ENCODE data around the gene MGAT3.

MGAT3 gene

DNA sequence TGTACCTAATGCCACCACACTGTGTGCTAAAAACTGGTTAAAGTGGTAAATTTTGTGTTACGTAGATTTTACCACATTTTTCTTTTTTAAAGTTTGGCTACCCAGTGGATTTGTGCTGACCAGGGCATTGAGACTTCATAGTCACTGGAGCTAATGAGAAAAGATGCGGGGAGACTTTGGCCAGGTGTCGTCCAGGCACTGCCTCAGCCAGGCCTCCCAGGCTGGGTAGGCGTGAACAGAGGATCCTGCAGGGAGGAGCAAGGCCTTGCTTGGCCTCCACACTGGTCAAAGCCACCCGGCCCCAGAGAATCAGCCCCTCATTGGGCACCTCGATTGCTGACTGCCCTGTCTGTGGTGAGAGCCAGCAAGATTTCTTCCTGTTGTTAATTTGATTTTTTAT is 13.4 kb upstream of the MGAT3 start:
- no peak overlapping the region for H3K4me3 ChIP-seq (ENCODE audit: low read length)
- H3K27ac ChIP-seq (ENCODE audit: low read length), result no peak overlapping the region
- no peaks in the 10 kb centered on the region for H3K27me3 ChIP-seq (ENCODE audit: control insufficient read depth, insufficient read depth, low read length)
- H3K4me1 ChIP-seq (ENCODE audit: control insufficient read depth, low read depth, low read length), result no peaks in the 10 kb centered on the region
- H3K9ac ChIP-seq (ENCODE audit: low read length), result no peak overlapping the region
- no peaks in the 10 kb centered on the region for H3K9me3 ChIP-seq (ENCODE audit: control insufficient read depth, low read depth, low read length)
- H3K36me3 ChIP-seq (ENCODE audit: control insufficient read depth, low read depth, low read length), result no peaks in the 10 kb centered on the region

DNA sequence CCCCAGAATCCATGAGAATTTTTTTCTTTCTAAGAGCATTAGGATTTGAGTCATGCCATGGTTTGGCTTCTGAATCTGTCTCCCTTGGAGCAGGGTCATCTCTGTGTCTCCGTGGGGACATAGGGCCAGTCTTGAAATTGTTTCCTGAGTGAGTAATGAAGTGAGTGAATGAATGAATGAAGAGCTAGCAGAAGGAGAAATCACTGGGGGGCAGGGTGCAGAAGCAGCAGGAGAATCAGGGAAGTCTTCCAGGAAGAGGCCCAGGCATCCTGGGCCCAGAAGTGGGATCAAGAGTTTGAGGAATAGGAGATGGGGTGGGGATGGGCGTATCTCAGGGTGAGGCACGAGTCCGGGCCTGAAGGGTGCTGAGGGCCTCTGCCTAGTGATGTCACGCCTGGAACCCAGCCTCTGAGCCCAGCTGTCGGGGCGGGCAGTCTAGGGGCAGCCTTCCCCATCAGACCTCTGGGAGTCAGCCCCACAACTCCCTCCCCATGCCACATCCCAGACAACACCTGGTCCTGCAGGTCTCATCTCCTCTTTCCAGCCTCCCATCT is 12.5 kb upstream of the MGAT3 start:
- no peak overlapping the region for H3K9ac ChIP-seq (ENCODE audit: low read length)
- H3K36me3 ChIP-seq (ENCODE audit: control insufficient read depth, low read depth, low read length), result no peaks in the 10 kb centered on the region
- H3K27ac ChIP-seq (ENCODE audit: low read length), result no peak overlapping the region
- H3K27me3 ChIP-seq (ENCODE audit: control insufficient read depth, insufficient read depth, low read length), result no peaks in the 10 kb centered on the region
- H3K4me3 ChIP-seq (ENCODE audit: low read length), result no peak overlapping the region
- H3K4me1 ChIP-seq (ENCODE audit: control insufficient read depth, low read depth, low read length), result no peaks in the 10 kb centered on the region
- H3K9me3 ChIP-seq (ENCODE audit: control insufficient read depth, low read depth, low read length), result no peaks in the 10 kb centered on the region

DNA sequence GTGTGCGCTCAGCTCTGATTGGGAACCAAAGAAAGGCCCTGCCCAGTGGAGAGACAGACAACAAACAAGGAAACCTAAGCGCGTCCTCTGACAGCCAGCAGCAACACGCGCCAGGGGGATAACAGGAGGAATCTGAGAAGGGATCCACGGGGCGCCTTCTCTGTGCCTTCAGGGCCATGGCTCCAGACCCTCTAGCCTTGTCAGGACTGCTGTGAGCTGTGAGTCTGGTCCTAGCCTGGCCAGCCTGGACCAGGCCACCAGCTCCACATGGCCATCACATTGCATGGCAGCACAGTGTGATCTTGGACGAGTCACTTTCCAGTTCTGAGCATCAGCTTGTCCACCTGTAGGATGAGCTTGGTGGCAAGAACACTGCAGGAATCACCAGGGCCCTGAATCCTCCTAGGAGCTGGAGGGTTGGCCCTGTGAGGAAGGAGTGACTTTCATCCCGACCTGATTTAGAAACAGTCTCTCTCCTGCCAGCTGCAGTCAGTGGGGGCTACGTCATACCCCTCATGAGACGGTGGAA is 11.8 kb upstream of the MGAT3 start:
- H3K4me3 ChIP-seq (ENCODE audit: low read length), result no peak overlapping the region
- H3K27me3 ChIP-seq (ENCODE audit: control insufficient read depth, insufficient read depth, low read length), result no peaks in the 10 kb centered on the region
- H3K36me3 ChIP-seq (ENCODE audit: control insufficient read depth, low read depth, low read length), result no peaks in the 10 kb centered on the region
- H3K27ac ChIP-seq (ENCODE audit: low read length), result no peak overlapping the region
- H3K9me3 ChIP-seq (ENCODE audit: control insufficient read depth, low read depth, low read length), result no peaks in the 10 kb centered on the region
- no peak overlapping the region for H3K9ac ChIP-seq (ENCODE audit: low read length)
- no peaks in the 10 kb centered on the region for H3K4me1 ChIP-seq (ENCODE audit: control insufficient read depth, low read depth, low read length)

DNA sequence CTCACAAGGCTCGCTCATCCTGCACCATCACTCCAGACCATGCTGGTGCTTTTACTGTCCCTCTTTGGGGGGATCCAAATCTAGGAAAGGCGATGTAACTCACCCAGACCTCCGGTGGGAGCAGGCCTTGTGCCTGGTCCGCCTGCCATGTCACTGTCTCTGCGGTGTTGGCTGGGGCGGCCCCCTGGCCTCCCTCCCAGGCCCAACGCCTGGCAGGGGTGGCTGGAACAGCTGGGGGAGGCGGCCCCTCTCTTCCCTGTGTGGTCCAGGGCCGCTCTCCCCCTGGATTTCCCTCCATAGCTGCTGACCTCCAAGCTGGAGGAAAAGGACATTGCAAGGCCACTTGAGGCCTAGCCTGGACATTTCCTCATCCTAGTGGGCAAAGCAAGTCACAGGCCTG is 11.1 kb upstream of the MGAT3 start:
- no peak overlapping the region for H3K9ac ChIP-seq (ENCODE audit: low read length)
- H3K36me3 ChIP-seq (ENCODE audit: control insufficient read depth, low read depth, low read length), result no peaks in the 10 kb centered on the region
- H3K27me3 ChIP-seq (ENCODE audit: control insufficient read depth, insufficient read depth, low read length), result no peaks in the 10 kb centered on the region
- H3K4me1 ChIP-seq (ENCODE audit: control insufficient read depth, low read depth, low read length), result no peaks in the 10 kb centered on the region
- no peak overlapping the region for H3K27ac ChIP-seq (ENCODE audit: low read length)
- H3K9me3 ChIP-seq (ENCODE audit: control insufficient read depth, low read depth, low read length), result no peaks in the 10 kb centered on the region
- no peak overlapping the region for H3K4me3 ChIP-seq (ENCODE audit: low read length)

DNA sequence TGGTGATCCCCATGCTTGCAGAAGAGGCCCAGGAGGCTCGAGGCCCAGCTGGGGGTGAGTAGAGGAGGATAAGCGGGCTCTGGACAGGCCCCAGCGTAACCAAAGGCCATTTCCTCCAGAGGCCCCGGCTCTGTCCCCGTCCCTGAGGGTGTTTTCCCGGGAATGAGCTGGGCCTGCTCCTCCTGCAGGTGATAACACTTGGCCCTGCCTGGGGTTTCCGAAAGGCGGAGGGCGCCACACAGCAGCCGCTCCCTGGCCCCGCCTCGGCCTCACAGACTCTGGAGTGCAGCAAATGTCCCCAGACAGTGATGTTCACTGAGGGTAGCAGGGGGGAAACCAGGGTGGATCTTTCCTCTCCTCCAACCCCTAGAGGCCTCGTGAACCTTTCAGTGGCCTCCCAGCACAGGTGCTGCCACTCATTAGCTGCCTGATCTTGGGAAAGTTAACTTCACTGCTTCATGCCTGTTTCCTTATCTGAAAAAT is 10.5 kb upstream of the MGAT3 start:
- no peak overlapping the region for H3K4me3 ChIP-seq (ENCODE audit: low read length)
- no peak overlapping the region for H3K27ac ChIP-seq (ENCODE audit: low read length)
- no peaks in the 10 kb centered on the region for H3K27me3 ChIP-seq (ENCODE audit: control insufficient read depth, insufficient read depth, low read length)
- H3K36me3 ChIP-seq (ENCODE audit: control insufficient read depth, low read depth, low read length), result no peaks in the 10 kb centered on the region
- H3K9me3 ChIP-seq (ENCODE audit: control insufficient read depth, low read depth, low read length), result no peaks in the 10 kb centered on the region
- H3K4me1 ChIP-seq (ENCODE audit: control insufficient read depth, low read depth, low read length), result no peaks in the 10 kb centered on the region
- no peak overlapping the region for H3K9ac ChIP-seq (ENCODE audit: low read length)

DNA sequence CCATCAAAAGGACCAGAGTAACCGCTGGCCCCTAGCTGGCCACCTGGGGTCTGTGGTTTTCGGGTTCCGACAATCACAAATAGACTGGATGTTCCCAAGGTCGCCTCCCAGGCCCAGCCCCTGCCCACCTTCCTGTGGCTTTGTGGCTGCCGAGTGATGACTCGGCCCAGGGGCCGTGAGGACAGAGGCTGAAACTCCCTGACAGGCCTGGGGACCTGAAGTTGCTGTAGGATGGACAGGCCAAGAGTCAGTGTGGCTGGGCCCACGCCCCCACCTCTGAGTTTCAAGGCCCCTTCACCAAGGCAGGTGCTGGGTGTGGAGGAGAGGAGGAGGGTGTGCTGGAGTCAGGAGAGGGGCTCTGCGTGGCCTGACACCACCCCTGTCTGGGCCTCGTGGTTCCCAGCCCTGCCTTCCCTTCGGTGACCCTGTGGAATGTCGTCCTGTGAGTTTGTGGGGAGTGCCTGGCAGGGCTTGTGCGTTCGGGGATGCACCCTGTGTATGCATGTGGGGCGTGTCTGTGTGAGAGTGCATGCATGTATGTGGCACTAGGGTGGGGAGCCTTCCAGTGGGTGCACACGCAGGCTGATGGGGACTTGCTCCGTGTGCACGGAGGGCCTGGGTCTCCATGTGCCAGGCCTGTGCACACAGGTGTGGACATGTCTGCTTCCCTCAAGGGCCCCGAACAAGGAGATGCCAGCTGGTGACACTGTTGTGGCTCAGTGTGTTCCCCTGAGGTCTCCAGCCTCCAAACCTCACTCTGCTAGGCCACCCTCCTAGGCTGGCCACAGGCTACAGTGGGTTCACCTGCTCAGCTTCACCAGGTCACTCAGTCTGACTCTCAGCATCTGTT is 8.4 kb upstream of the MGAT3 start:
- H3K36me3 ChIP-seq (ENCODE audit: control insufficient read depth, low read depth, low read length), result no peaks in the 10 kb centered on the region
- no peaks in the 10 kb centered on the region for H3K9me3 ChIP-seq (ENCODE audit: control insufficient read depth, low read depth, low read length)
- H3K4me1 ChIP-seq (ENCODE audit: control insufficient read depth, low read depth, low read length), result no peaks in the 10 kb centered on the region
- no peak overlapping the region for H3K27ac ChIP-seq (ENCODE audit: low read length)
- no peak overlapping the region for H3K9ac ChIP-seq (ENCODE audit: low read length)
- no peak overlapping the region for H3K4me3 ChIP-seq (ENCODE audit: low read length)
- no peaks in the 10 kb centered on the region for H3K27me3 ChIP-seq (ENCODE audit: control insufficient read depth, insufficient read depth, low read length)

DNA sequence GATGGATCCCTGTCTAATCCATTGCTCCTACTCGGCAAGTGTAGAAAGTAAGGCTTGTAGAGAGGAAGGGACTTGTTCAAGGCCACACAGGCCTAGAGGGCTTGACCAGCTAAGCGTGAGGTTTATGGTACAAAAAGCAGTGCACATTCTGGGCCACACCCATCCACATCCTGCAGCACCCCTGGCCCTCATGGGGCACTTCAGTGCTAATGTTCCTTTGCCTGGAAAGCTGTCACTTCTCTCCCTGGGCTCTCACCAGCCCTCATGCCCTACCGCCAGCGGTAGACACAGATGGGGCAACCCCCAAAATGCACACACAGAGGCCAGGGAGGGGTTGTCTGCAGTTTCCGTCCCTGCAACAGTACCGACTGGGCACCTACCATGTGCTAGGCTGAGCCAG is 7.1 kb upstream of the MGAT3 start:
- peaks cover 9% of the 10 kb centered on the region for H3K4me1 ChIP-seq (ENCODE audit: control insufficient read depth, low read depth, low read length)
- no peak overlapping the region for H3K27ac ChIP-seq (ENCODE audit: low read length)
- no peak overlapping the region for H3K4me3 ChIP-seq (ENCODE audit: low read length)
- H3K9me3 ChIP-seq (ENCODE audit: control insufficient read depth, low read depth, low read length), result no peaks in the 10 kb centered on the region
- H3K36me3 ChIP-seq (ENCODE audit: control insufficient read depth, low read depth, low read length), result no peaks in the 10 kb centered on the region
- H3K9ac ChIP-seq (ENCODE audit: low read length), result no peak overlapping the region
- no peaks in the 10 kb centered on the region for H3K27me3 ChIP-seq (ENCODE audit: control insufficient read depth, insufficient read depth, low read length)

DNA sequence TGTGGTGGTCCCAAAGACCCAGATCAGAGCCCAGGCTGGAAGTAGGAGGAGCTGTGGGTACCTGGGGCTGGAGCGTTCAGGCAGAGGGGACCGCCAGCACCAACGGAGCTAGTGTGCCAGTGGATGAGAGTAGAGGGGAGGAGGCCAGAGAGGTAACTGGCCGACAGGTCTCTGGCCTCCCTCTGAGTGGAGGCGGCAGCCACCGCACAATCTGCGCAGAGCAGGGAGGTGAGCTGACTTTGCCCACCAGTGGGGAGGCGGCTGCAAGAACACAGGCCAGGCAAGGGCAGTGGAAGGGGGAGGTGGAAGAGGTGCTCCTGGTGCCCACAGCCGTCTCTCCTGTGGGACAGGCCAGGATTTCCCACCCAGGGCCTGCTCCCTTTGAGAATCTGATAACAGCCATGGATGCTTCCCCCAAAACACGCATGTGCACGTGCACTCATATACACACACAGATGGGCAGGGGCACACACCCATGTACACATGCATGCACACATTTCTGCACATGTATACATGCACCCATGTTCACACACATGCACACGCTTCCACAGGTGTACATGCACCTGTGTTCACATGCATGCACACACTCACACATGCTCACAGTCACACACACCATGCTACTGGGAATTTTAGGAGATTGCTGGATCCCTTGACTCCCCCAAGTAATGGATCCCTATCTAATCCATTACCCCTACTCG is 6.4 kb upstream of the MGAT3 start:
- Histone ChIP-seq H3K9ac (ENCODE audit: low read length) (no peak overlapping the region), H3K4me3 (ENCODE audit: low read length) (no peak overlapping the region), H3K4me1 (ENCODE audit: control insufficient read depth, low read depth, low read length) (peaks cover 12% of the 10 kb centered on the region), H3K27me3 (ENCODE audit: control insufficient read depth, insufficient read depth, low read length) (peaks cover under 1% of the 10 kb centered on the region), H3K27ac (ENCODE audit: low read length) (no peak overlapping the region), H3K9me3 (ENCODE audit: control insufficient read depth, low read depth, low read length) (no peaks in the 10 kb centered on the region), H3K36me3 (ENCODE audit: control insufficient read depth, low read depth, low read length) (no peaks in the 10 kb centered on the region)

DNA sequence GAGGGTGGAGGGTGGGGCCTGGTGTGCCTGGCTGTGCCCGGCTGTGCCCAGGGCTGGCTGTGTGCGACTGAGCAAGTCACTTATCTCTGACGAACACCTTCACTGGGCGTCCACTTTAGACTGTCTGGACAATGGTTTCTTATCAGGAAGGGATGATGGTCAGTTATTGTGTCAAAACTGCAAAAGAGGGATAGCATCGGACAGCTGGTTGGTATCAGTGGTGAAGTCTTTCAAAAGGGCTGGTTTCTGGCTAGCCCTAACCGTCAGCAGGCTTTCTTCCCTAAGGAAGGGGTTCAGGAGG is 4.1 kb upstream of the MGAT3 start:
- Histone ChIP-seq H3K9me3 (ENCODE audit: control insufficient read depth, low read depth, low read length) (no peaks in the 10 kb centered on the region), H3K4me1 (ENCODE audit: control insufficient read depth, low read depth, low read length) (peaks cover 12% of the 10 kb centered on the region), H3K27ac (ENCODE audit: low read length) (no peak overlapping the region), H3K9ac (ENCODE audit: low read length) (no peak overlapping the region), H3K36me3 (ENCODE audit: control insufficient read depth, low read depth, low read length) (no peaks in the 10 kb centered on the region), H3K27me3 (ENCODE audit: control insufficient read depth, insufficient read depth, low read length) (peaks cover 15% of the 10 kb centered on the region), H3K4me3 (ENCODE audit: low read length) (no peak overlapping the region)

DNA sequence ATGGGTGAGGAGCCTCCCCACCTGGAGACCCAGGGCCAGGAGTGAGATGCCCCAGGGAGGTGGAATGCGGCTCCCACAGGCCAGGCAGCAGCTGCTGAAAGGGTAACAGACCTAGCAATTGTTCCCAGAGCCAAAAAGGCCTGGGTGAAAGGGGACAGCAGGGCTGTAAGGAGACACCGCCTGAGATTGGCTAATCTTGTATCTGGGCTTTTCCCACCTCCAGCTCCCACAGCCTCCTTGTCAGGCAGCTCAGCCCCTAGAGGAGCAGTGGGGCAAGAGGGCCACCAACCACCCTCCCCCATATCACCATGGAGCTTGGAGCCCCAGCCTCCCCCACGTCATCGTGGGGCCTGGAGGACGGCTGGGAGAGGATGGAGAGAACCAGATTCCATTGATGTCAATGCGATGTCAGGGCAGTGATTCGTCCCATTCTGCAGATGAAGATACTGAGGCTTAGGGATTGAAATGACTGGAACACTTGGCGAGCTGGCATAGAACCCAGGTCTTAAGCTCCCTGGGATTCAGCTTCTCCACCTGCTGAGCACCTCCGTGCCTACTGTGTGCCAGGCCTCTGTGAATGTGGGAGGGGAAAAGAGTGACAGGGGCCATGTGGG is 2.9 kb upstream of the MGAT3 start:
- Histone ChIP-seq H3K9me3 (ENCODE audit: control insufficient read depth, low read depth, low read length) (no peaks in the 10 kb centered on the region), H3K9ac (ENCODE audit: low read length) (no peak overlapping the region), H3K36me3 (ENCODE audit: control insufficient read depth, low read depth, low read length) (no peaks in the 10 kb centered on the region), H3K4me3 (ENCODE audit: low read length) (no peak overlapping the region), H3K27ac (ENCODE audit: low read length) (no peak overlapping the region), H3K27me3 (ENCODE audit: control insufficient read depth, insufficient read depth, low read length) (peaks cover 26% of the 10 kb centered on the region), H3K4me1 (ENCODE audit: control insufficient read depth, low read depth, low read length) (peaks cover 12% of the 10 kb centered on the region)

DNA sequence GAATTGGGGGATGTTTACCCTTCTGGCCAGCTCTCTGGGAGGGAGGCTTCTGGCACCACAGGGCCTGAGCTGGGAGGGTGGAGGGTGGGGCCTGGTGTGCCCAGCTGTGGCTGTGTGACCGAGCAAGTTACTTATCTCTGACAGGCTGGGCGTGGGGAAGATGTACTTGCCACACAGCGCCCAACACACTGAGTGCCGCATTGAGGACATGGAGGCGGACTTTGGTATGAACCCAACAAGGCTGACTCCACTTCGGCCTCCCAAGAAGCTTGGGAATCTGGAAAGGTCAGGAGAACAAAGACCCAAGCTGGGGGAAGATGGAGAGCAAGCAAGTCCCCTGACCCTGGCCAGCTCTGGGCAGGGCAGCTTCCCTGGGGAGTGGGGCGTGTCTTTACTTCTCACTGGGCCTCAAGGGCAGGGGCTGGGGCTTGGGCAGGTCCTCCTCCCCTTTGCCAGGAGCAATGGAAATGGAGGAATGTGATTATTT is 2.4 kb upstream of the MGAT3 start:
- H3K9ac ChIP-seq (ENCODE audit: low read length), result no peak overlapping the region
- no peak overlapping the region for H3K4me3 ChIP-seq (ENCODE audit: low read length)
- H3K27me3 ChIP-seq (ENCODE audit: control insufficient read depth, insufficient read depth, low read length), result peaks cover 28% of the 10 kb centered on the region
- H3K36me3 ChIP-seq (ENCODE audit: control insufficient read depth, low read depth, low read length), result no peaks in the 10 kb centered on the region
- no peaks in the 10 kb centered on the region for H3K9me3 ChIP-seq (ENCODE audit: control insufficient read depth, low read depth, low read length)
- H3K4me1 ChIP-seq (ENCODE audit: control insufficient read depth, low read depth, low read length), result peaks cover 12% of the 10 kb centered on the region
- H3K27ac ChIP-seq (ENCODE audit: low read length), result no peak overlapping the region
